Left renal pelvis (tissue), 4 donors: ENCODE data around the gene MREG. TPM values are rescaled to one million over a fixed set of nuclear protein-coding genes. Genes with fewer than 3 reads are reported as not detected.

Experiments used
- DNase-seq, 4 donors: peaks; one replicate each; pipeline ENCODE4 v3.0.0-alpha.2; 2013; ENCODE audit warnings: low read depth in 4 of 4, low spot score in 3 of 4
- polyA plus RNA-seq, 4 donors: library from polyadenylated mRNA; unstranded; fragments of 120-200 nt; gene quantifications; one replicate each; pipeline ENCODE4 v1.2.1, GENCODE V29; 2013; ENCODE audit not compliant: insufficient read length in 4 of 4

MREG gene
- polyA plus RNA-seq, 4 donors: 4.7 to 22.3 (median 18.6) TPM

DNA sequence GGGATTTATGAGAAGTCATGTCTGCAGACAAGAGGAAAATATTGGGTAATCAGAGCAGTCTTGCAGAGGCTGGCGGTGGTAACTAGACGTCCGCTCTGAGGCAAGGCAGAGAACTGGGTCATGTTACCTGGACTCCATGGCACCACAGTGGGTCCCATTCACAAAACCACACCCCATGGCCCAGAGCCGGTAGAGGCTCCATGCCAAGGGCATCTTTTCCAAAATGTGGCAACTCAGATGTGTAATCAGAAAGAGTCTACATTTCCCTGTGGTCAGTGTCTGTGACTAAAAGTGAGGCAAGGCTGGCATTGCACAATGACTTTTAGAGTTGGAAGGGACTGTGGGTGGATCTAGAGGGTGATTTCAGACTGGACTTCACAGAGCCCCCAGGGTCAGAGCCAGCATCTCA, 113.1 kb downstream of the MREG start:
- no peak for DNase-seq

DNA sequence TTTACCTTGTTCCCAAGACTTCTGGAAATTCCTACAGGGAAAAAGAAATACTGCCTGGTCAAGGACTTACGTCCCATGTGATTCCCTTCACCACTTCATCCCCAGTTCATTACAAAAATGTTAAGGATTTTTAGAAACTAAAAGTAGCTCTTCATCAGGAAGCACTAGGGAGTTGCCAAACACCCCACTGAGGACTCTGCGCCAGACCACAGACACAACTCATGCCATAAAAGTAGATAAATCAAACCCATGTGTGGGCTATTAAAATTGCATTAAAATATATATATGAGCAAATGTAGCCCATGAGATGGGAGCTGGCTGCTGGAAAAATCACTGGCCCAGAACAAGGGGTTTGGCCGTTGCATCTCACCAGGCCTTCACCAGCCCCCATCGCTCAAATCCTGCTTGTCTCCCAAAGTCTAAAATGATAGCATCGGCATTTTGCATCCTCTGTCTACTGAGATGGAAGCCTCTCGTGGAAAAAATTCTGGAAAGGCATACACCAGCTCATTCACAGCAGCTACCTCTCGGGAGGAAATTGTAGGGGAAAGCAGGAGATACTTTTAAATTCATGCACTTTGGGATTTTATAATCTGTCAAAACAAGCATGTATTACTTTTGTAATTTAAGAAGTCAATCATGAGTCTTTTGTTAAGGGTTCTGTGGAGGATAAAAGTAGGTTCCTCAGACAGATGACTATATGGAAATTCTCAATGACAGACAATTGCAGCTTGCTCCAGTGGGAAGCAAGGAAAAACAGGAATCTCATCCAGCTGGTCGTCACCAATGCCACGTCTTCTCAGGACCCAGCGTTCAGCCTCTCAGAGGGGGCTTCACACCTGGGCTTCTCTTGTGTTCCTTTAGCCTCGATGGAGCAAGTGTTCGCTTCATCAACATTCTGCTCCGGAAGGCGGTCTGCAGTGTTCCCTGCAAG, 113.9 kb downstream of the MREG start:
- no peak for DNase-seq

DNA sequence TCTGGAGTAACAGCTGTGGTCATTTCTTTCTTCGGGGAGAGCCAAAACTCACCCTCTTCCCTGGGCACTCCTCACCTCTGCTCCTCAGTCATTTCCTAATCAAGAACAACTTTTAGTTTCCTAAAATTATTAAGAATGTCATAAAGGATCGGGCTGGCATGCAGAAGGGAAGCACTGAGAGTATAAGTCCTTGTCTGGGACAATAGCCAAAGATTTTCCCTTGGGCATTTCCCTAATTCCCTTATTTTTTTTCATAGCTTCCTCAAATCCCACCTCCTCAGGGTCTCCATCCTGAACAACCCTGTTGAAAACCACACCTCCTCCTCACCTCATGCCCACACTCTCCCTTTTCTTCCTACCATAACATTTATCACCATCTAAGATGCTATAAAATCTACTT, 115.0 kb downstream of the MREG start:
- no peak for DNase-seq

DNA sequence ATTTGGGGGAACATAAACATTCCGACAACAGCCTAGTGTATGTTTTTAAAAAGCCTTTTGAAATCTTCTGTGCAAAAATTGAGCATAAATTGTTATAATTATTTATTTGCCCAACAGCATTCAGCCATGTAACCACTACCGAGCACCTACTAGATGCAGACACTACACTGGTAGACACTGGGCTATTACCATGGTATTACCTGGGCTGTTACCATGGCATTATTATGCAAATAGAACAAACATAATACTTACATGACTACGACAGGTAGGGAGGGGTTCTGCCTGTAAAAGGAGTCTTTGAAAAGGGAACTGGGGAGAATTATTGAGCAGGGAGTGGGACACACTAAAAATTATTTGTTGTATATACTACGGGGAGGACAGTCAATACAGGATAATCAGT, 116.4 kb downstream of the MREG start:
- no peak for DNase-seq

DNA sequence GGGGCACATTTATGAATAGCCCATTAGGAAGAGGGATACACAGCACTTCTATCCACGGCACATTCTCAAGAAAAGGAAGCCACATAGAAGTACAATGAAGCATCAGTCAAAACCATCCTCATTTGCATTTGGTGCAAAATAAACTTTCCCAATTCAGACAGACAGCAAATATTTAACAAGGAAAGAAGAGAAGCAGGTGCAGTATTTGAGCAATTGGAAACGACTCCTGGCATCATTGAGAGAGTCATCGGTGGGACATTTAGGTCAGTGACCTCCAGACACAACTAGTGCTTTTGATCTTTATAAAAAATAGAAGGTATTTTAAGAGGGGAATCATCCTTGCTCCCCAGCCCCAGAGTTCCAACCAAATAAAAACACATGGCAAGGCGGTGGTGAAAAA, 118.0 kb downstream of the MREG start:
- no peak for DNase-seq

Other genes starting within 250 kb of the MREG start
- 10 to 100 TPM; 10.7 to 52.2 (median 40.5) TPM for gene PECR, start 68.3 kb upstream of the MREG start, polyA plus RNA-seq
- 10 to 100 TPM in 3 of 4 donors, 1 to 10 TPM in 1; 3.4 to 16.2 (median 14.7) TPM for gene TMEM169, start 68.4 kb upstream of the MREG start, polyA plus RNA-seq
- 100 to 1,000 TPM; 248 to 472 (median 325) TPM for gene XRCC5, start 95.8 kb upstream of the MREG start, polyA plus RNA-seq